Hematopoietic multipotent progenitor cell treated with erythropoietin and hydrocortisone succinate and interleukin-3 and kit ligand, for 8 days (in vitro differentiated cells): ENCODE measurements around the gene EEF2K.
"Not testable (repeated sequence)": the region's sequence is repeated elsewhere in the genome, so short reads cannot be mapped to it uniquely, and the experiment has no call there.

Source experiments
- DNase-seq: peaks from one replicate; pipeline ENCODE4 v3.0.0-alpha.2; 2015

Gene EEF2K

DNA sequence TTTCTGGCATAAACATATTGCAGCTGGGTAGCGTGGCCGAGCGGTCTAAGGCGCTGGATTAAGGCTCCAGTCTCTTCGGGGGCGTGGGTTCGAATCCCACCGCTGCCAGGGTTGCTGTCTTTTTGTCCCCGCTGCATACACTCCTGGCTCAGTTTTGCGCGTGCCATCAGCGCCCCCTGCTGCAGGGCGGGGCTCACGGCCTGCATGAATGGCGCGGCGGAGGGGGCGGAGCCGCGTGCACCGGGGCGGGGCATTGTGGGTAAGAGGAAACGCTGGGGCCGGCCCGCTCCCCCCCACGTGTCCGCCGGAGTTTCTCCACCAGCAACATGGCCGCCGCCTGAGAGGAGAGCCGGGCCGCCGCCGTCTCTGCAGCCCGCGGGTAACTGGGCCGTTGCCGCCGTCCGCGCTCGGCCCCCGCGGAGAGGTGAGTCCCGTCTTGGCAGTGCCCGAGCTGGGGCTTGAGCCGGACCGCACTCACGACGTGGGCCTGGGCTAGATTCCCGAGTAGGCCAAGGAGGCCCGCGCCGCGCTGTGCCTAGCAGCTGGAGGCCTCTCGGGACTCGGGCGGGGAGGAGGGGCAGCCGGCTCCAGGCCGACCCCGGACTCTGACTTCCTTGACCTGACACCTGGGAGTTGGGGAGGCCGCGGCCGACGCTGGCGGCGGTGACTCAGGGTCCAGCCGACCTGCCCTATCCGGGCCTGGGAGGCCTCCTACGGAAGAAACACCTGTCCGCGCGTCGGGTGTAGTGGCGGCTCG lies 91.2 kb downstream of the EEF2K start, which contains the start of gene POLR3E:
Gene POLR3E, plus strand, starts transcription at position 296 of the 757 bp plus-strand sequence. CDS start 5,560 bp downstream, outside the sequence.
- peak; percentile 98 for DNase-seq

DNA sequence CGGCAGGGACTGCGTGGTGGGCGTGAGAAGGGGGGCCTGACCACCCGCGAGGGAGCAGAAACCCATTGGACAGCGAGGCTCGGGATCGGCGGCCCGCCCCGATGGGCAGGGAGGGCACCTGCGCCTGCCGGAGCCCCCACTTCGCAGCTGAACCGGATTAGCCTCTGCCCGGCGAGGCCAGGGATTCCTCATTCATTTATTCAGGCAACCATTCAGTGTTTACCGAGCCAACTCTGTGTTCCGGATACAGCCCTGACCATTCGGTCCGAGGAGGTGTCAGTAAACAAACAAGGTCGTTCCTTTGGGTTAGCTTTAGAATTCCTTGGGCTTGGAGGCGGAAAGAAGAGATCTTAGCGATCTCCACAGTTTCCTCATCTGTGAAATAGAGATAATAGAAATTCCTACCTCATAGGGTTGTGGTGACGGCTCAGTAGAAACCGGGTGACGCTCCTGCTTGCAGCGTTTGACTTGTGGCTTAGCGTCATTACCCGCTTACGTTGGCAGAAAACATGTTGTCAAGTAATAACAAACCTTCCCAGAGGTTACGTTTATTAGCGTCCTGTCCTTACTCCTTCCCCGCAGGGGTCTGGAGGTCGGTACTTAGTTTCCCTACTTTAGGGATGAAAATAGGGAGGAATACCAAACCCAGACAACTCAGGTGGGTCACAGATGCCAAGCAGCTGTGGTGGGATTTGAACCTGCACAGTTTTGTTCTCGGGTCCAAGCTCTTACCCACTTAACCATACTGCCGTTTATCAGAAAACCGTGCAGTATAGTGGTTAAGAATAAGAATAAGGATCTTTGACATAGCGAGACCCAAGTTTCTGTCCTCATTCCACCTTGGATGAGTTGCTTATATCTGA lies 92.0 kb downstream of the EEF2K start:
- DNase-seq = peak; percentile 94

DNA sequence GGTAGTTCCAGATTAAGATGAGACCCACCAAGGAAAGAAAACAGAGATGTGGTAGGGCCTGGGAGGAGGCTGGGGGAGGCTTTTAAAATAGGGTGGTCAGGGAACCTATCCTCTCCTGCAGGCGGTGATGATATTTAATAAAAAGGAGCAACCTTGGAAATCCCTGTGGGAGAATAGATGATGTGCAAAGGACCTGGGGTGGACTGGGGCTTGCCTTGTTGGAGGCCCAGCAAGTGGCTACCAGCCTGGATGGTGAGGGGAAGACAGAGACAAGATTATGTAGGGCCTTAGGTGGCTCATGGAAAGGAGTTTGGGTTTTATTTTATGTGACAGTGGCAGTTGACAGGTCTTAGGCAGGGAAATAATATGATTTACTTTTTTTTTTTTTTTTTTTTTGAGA lies 93.0 kb downstream of the EEF2K start:
- DNase-seq = no peak

DNA sequence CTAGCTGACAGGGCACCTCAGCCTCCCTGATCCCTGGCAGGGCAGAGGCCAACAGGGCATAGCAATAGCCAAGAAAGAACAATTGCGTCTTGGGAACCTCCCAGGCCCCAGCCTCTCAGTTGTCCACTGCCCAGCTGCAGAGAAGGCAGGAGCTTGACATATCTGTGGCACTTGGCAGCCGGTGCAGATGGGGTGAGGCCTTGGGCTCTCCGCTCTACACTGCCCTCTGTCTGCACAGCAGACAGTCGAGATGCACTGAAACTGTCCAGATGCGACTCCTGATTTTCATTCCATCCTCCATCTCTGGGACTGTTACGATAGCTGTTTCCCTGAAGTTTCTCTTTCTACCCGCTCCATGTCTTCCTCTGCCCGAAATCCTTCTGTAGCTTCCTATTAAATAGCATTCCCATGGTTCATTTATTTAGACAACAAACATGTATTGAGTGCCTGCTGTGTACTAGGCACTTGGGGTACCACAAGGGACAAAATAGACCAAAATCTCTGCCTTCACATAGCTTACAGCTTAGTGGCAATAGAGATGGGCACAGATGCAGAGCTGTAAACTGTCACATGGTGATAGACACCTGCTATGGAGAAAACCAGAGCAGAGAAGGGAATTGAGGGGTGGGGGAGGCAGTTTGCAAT lies 94.5 kb downstream of the EEF2K start:
- peak; percentile 79 for DNase-seq

DNA sequence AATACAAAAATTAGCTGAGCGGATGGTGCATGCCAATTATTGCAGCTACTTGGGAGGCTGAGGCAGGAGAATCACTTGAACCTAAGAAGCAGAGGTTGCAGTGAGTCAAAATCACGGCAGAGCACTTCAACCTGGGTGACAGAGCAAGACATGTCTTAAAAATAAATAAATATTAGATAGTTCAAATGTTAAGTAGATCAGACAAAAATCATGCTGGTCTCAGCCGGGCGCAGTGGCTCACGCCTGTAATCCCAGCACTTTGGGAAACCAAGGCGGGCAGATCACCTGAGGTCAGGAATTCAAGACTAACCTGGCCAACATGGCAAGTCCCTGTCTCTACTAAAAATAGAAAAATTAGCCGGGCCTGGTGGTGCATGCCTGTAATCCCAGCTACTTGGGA lies 95.3 kb downstream of the EEF2K start:
- DNase-seq = not testable (repeated sequence)

DNA sequence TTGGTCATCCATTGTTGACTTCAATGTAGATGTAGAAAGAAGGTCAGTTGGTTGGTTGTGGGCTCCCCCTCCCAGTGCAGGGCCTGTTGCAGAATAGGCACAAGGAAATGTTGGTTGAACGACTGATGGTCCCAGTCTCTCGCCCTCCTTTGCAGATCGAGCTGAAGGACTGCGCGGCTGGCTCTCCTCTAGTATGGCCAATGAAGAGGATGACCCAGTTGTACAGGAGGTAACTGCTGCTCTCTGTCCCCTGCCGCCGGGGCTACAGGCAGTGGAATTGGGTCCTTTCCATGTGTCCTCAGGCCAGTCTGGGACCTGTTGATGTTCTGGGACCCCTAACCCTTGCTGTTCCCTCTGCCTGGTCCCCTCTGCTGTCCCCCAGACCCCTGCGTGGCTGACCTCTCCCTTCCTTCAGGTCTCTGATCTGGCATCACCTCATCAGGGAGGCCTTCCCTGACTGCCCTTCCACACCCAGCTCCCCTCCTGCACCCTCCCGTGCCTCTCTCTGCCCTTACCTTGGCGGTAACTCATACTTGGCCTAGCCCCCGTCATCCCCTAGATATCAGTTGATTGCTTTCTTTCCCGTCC lies 96.8 kb downstream of the EEF2K start:
- no peak for DNase-seq

DNA sequence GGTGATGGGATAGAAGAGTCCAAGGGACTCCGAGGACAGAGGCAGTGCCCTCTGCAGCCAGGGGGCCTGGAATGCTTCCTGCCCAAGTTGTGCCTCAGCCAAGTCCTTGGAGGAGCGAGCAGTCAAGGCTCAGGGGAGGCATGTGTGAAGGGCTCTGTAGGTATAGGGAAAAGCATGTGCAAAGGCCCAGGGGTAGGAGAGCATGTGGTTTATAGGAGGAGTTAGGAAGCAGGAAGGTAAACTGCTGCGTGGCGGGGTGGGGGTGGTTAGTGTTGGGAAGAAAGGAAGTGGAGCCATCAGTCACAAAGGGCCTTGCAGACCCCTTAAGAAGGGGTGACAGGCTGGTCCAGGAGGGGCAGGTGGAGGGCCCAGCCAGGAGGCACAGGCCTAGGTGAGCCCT lies 98.3 kb downstream of the EEF2K start:
- no peak for DNase-seq

DNA sequence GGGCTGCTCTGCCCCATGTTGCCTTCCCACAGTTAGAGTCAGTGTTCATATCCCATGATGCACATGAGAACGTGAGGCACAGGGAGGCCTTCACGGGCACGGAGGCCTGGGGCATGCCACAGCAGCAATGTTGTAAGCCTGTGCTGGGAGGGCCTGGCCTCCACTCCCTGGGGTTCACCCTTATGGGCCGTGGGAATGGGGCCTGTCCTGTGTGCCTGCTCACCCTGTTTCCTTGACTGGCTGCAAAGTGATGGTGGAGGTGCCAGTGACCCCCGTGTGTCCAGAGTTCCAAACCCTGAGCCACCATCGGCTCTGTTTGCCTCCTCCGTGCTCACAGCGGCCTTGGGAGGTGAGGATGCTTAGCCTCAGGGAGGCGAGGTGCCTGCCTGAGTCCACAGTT lies 100.7 kb downstream of the EEF2K start:
- no peak for DNase-seq

DNA sequence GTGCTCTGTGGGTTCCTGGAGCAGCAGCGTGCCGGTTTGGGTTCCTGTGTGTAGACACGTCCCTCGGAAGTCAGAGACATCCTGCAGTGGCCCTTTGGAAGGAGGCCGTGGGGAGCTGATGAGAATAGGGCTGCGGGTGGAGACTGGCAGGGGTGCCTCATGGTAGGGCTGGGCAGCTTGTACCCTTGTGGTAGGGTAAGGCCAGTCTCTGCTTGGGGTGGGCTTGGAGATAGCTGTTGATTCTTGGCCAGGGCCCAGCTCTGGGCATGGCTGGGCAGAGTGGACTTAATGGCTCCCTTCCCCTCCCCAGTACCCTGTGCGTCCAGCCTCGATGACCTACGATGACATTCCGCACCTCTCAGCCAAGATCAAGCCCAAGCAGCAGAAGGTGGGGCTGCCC lies 101.8 kb downstream of the EEF2K start:
- DNase-seq = no peak

DNA sequence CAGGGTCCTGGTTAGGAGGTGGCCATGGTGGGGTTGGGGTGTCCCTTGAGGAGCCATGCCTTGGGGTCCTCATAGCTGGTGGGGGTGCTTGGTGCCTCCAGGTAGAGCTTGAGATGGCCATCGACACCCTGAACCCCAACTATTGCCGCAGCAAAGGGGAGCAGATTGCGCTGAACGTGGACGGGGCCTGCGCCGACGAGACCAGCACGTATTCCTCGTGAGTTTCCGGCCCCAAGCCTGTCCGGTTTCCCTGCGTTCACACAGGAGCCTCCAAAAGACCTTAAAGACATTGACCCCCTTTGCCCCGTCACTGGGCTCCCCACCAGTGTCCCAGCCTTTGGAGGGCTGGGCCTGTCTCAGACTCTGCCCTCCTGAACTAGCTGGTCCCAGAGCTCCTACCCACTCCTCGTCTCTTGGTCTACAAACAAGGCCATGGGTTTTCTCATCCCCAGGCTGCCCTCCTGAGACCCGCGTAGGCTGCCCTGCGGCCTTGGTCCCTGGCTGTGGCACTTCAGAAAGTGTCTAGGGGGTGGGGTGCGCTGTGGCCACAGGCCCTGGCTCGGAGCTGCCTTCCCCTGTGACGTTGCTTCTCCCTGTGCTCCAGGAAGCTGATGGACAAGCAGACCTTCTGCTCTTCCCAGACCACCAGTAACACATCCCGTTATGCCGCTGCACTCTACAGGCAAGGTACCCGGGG lies 102.9 kb downstream of the EEF2K start:
- no peak for DNase-seq

DNA sequence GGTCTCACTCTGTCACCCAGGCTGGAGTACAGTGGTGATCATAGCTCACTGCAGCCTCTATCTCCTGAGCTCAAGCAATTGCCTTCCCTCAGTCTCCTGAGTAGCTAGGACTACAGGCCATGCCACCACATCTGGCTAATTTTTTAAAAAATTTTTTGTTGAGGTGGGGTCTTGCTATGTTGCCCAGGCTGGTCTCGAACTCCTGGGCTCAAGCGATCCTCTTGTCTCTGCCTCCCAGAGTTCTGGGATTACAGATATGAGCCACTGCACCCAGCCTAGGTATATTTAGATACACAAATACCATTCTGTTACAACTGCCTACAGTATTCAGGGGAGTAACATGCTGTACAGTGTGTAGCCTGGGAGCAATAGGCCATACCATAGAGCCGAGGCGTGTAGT lies 105.4 kb downstream of the EEF2K start:
- no peak for DNase-seq

DNA sequence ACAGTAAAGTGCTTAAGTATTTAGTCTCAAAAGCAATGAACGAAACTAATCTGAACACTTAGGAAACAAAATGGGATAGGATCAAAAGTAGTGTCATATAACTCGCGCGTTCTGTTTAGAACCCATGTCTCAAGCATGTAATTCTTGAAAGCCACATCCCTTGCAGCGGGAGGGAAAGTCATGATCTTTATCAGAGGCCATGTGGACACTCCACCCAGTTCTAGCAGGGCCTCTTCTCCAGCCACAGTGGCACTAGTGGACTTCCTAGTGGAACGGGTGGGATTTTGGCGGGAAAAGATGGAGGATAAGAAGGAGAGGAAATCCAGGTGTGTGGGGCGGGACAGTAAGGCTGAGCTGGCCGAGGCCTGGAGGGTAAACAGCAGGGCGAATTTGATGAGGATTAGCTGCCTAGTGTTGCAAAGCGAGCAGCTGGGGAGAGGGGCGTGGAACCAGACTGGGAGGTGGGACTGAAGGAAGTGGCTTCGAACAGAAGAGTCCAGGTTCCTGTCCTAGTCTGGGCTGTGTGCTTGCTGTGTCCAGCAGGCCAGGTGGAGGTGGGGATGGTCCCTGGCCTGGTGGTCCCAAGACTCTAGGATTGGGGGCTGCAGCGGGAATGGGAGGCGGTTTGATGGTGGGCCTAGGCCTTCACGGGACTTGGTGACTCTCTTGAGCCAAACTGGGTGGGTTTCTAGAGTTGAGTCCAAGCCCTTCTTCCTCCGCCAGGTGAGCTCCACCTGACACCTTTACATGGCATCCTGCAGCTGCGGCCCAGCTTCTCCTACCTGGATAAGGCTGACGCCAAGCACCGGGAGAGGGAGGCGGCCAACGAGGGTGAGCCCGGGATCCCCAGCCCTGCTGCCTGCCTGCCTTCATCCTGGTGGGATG lies 107.1 kb downstream of the EEF2K start:
- peak; percentile 18 for DNase-seq

DNA sequence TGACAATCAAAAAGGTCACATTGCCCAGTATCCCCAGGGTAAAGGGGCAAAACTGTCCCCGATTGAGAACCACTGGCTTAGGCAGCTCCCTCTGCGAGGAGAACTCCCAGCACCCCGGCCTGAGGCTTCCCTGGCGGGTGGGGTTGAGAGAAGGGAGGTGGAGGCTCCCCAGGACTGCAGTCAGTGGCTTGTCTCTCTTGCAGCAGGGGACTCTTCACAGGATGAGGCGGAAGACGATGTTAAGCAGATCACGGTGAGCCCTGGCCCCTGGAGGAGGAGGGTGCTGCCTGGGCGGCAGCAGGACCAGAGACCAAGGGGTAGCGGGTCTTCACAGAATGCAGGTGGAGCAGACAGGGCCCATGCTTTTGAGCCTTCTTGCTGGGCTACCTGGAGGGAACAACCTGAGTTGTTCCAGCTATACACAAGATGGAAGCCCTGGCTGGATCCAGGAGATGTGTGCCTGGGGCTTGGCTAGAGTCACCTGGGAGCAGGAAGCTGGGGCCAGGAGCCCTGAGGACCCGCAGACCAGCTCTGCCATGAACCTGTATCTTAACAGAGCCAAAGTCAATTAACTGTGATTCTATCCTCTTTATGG lies 107.9 kb downstream of the EEF2K start:
- no peak for DNase-seq

DNA sequence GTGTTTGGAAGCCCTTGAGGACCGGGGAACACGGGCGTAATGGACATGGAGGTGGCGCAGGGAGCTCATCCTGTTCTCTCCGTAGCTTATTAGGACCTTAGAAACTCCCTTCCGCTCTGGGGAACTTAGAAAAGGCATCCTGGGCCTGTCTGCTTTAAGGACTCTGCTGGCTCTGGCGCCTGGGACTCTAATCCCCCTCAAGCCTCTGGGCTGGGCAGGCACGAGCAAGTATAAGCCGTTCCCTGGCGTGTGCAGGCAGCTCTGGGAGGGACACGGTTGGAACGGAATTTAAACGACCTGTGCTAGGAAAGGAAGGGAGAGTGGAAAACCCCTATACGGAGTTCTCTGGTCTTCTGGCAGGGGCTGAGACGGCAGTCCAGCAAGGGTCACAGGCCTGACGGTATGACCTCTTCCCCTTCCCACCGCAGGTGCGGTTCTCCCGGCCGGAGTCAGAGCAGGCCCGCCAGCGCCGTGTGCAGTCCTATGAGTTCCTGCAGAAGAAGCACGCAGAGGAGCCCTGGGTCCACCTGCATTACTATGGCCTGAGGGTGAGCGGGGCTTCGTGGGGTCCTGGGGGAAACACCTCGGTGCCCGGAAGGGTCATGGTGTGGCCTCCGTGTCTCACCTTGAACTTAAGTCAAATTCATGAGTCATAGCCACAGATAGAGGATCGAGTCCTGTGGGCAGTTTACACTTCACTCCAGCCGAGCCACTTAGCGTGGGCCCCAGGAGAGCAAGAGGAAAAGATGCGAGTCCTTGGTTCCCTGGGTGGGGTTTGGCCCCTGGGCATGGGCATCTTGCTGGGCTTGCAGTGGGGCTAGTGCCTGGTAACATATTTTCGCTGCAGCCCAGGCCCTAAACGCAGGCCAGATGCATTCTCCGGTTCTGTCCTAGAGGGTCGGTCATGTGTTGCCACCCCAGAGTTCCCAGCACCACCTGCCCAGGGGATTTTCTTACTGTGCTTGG lies 108.9 kb downstream of the EEF2K start:
- no peak for DNase-seq

DNA sequence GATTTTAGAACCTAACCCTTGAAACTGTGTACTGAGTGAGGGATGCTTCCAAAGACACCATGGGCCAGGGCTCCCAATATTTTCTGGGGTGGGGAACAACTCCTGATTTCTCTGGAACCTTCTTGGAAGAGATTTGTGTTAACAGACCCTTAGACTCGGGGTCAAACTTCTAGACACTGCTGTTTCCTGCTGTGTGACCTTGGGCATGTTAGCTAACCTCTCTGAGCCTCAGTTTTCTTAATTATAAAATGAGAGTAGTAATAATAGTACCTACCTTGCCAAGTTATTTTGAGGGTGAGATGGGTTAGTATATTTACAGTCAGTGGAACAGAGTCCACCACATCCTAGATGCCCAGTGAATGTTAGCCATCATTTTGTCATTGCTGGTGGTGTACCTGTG lies 109.9 kb downstream of the EEF2K start:
- DNase-seq = no peak

DNA sequence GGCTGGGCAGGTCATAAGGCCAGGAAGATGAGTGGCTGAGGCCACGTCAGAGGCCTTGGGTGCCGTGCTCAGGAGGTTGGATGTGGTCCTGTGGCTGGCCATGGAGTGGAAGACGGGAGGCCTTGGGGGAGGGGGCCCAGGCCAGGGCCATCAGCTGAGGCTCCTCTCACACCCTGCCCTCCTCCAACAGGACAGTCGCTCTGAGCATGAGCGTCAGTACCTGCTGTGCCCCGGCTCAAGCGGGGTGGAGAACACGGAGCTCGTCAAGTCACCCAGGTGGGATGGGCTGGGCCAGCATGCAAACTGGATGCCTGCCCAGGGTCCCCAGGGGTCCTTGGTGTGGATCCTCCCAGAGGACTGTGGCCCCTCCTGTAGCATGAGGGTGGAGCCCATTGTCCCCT lies 110.3 kb downstream of the EEF2K start:
- no peak for DNase-seq

DNA sequence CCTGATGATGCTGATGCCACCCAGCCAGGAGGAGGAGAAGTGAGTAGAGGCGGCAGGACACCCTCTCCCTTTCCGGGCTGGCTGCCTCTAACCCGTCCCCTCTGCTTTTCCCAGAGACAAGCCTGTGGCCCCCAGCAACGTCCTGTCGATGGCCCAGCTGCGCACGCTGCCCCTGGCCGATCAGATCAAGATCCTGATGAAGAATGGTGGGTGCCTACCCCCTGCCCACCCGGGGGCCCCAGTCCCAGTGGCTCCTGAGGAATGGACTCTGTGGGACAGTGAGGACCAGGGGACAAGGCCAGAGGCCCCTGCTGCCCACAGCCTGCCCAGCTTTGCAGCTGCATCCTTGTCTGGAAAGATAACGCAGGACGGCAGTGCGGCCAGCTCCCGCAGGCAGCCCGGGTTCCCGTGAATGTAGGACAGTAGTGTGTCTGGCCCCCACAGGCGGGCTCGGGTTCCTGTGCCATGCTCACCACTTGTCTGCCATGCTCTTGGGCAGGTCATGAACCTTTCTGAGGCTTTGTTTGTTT lies 111.0 kb downstream of the EEF2K start:
- no peak for DNase-seq

DNA sequence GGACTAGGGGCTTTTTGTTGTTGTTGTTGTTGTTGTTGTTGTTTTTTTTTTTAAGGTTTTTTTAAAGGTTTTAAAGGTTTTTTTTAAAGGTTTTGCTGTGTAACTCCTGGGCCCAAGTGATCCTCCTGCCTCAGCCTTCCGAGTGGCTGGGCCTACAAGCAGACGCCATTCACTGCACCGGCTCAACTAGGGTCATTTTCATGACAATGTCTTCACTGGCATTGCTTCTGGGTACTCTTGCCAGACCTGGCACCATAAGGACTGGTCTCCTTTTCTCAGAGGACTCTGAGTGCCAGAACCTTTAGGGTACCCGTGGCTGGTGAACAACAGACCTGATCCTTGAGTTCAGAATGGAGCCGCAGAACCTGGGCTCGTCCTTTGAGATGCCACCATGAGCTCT lies 111.5 kb downstream of the EEF2K start:
- DNase-seq = no peak

DNA sequence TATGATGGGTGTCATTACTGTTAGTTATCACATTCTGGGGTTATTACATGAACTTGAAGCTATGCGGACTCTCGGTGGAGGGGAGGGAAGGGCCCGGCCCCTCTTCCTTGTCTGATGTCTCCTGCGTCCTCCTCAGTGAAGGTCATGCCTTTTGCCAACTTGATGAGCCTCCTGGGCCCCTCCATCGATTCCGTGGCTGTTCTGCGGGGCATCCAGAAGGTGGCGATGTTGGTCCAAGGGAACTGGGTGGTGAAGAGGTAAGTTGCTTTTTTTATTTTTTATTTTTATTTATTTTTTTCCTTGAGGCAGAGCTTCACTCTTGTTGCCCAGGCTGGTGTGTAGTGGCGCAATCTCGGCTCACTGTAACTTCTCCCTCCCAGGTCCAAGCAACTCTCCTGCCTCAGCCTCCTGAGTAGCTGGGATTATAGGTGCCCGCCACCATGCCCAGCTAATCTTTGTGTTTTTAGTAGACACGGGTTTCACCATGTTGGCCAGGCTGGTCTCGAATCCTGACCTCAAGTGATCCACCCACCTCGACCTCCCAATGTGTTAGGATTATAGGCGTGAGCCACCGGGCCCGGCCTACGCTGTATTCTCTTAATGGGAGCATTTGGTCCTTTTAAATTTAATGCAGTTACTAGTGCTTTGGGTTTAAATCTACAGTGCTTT lies 112.7 kb downstream of the EEF2K start:
- DNase-seq = peak; percentile 59
